HG03159 (cell line): ENCODE results near the gene ABTB1.

ENCODE experiments used
- ATAC-seq: cut with Tn5 transposase; IDR thresholded peaks from one replicate; pipeline ENCODE4 v1.9.1; 2021; ENCODE audit warnings: mild to moderate bottlenecking, moderate library complexity; ENCODE audit not compliant: unreplicated experiment

Gene ABTB1

GRCh38 chr3:127685708-127686511, 13.2 kb downstream of the ABTB1 start:
- ATAC-seq = no peak

GRCh38 chr3:127686512-127686894, 13.8 kb downstream of the ABTB1 start:
- ATAC-seq = no peak

- ATAC-seq = no peak
These were observed 14.5 kb downstream of the ABTB1 start for GRCh38 chr3:127687228-127687737.

GRCh38 chr3:127688022-127688415, 15.3 kb downstream of the ABTB1 start:
- ATAC-seq = no peak

- no peak for ATAC-seq
These were observed 15.9 kb downstream of the ABTB1 start for GRCh38 chr3:127688416-127689265.

GRCh38 chr3:127689266-127689860, 16.6 kb downstream of the ABTB1 start:
- ATAC-seq = no peak

- ATAC-seq = no peak
These were observed 17.4 kb downstream of the ABTB1 start for GRCh38 chr3:127690106-127690505.

GRCh38 chr3:127690823-127691452, 18.2 kb downstream of the ABTB1 start:
- ATAC-seq = no peak

- ATAC-seq = no peak
These were observed 18.7 kb downstream of the ABTB1 start for GRCh38 chr3:127691489-127691888.

GRCh38 chr3:127691974-127692373, 19.2 kb downstream of the ABTB1 start:
- ATAC-seq = no peak

- no peak for ATAC-seq
These were observed 20.0 kb downstream of the ABTB1 start for GRCh38 chr3:127692501-127693335.

- ATAC-seq = no peak
These were observed 20.6 kb downstream of the ABTB1 start for GRCh38 chr3:127693336-127693843.

GRCh38 chr3:127694467-127695215, 21.9 kb downstream of the ABTB1 start:
- no peak for ATAC-seq

GRCh38 chr3:127697551-127698240, 24.9 kb downstream of the ABTB1 start:
- ATAC-seq = peak; percentile 62

GRCh38 chr3:127698286-127698685, 25.5 kb downstream of the ABTB1 start:
- ATAC-seq = no peak

- no peak for ATAC-seq
These were observed 26.1 kb downstream of the ABTB1 start for GRCh38 chr3:127698691-127699415.

- no peak for ATAC-seq
These were observed 26.9 kb downstream of the ABTB1 start for GRCh38 chr3:127699416-127700300.
